Uterus (tissue), 4 donors: ENCODE measurements around the gene POLR2J2. TPM values are rescaled to one million over a fixed set of nuclear protein-coding genes. Genes with fewer than 3 reads are reported as not detected.
"Not testable (repeated sequence)": the region's sequence is repeated elsewhere in the genome, so short reads cannot be mapped to it uniquely, and the experiment has no call there.

Experiments
- DNase-seq, 2 donors: peaks; one replicate each; pipeline ENCODE4 v3.0.0-alpha.2; 2019 to 2020
- H3K27ac ChIP-seq, 2 donors: fragments of 200-600 bp; sonication (generic); 1 replicate in 1 of 2; 2 replicates in 1 of 2; pipeline ENCODE4 v1.5.1; 2016 to 2018
- H3K27me3 ChIP-seq, 2 donors: fragments of 200-600 bp; sonication (generic); one replicate each; pipeline ENCODE4 v1.5.1; 2018 to 2019; ENCODE audit warnings: control low read depth in 1 of 2
- H3K36me3 ChIP-seq, 2 donors: fragments of 200-600 bp; sonication (generic); one replicate each; pipeline ENCODE4 v1.5.1; 2019; ENCODE audit warnings: control low read depth in 1 of 2
- H3K4me1 ChIP-seq, 2 donors: fragments of 200-600 bp; sonication (generic); one replicate each; pipeline ENCODE4 v1.5.1; 2018 to 2019; ENCODE audit warnings: control low read depth in 1 of 2
- H3K4me3 ChIP-seq, 2 donors: fragments of 200-600 bp; sonication (generic); 1 replicate in 1 of 2; 2 replicates in 1 of 2; pipeline ENCODE4 v1.5.1; 2018 to 2019; ENCODE audit warnings: mild to moderate bottlenecking in 1 of 2
- H3K9me3 ChIP-seq, 2 donors: fragments of 200-600 bp; sonication (generic); one replicate each; pipeline ENCODE4 v1.5.1; 2019; ENCODE audit warnings: control low read depth in 1 of 2
- intact Hi-C: fragments of 100-400 bp; cut with DNase I; formaldehyde crosslinking; loops from one replicate; pipeline ENCODE4 v1.15.1; 2023; ENCODE audit warnings: low total_unique reads
- total RNA-seq, 4 donors: library from RNA; depleted of rRNA in 3 of 4; stranded (reverse); fragments of >200 nt in 3 of 4; gene quantifications; one replicate each; pipeline versions ENCODE4 v1.1.0 to v1.2.4, GENCODE V29; 2014 to 2023
- donor health status: DM: yes; HTN: yes; CAD: no.

The POLR2J2 gene
- total RNA-seq, 4 donors from 2014 or later, result 1.0 to 33.5 (median 7.5) TPM

GRCh38 chr7:102690602-102691001 is 19.1 kb upstream of the POLR2J2 start:
- H3K27ac ChIP-seq, H3K36me3 ChIP-seq, intact Hi-C loops, H3K9me3 ChIP-seq, H3K4me3 ChIP-seq, H3K27me3 ChIP-seq, DNase-seq, H3K4me1 ChIP-seq: not testable (repeated sequence)

GRCh38 chr7:102689436-102690282 is 18.2 kb upstream of the POLR2J2 start:
- H3K27me3 ChIP-seq, H3K4me1 ChIP-seq, H3K9me3 ChIP-seq, H3K27ac ChIP-seq, H3K36me3 ChIP-seq, DNase-seq, intact Hi-C loops, H3K4me3 ChIP-seq: not testable (repeated sequence)

GRCh38 chr7:102688299-102689036 is 17.0 kb upstream of the POLR2J2 start:
- H3K36me3 ChIP-seq, H3K9me3 ChIP-seq, H3K27me3 ChIP-seq, H3K4me1 ChIP-seq, intact Hi-C loops, H3K27ac ChIP-seq, DNase-seq, H3K4me3 ChIP-seq: not testable (repeated sequence)

GRCh38 chr7:102682560-102682959 is 11.1 kb upstream of the POLR2J2 start:
- H3K9me3 ChIP-seq, H3K36me3 ChIP-seq, H3K4me1 ChIP-seq: not testable (repeated sequence)

GRCh38 chr7:102680780-102681179 is 9.3 kb upstream of the POLR2J2 start:
- DNase-seq, H3K36me3 ChIP-seq, H3K27ac ChIP-seq, H3K4me1 ChIP-seq, H3K9me3 ChIP-seq, H3K27me3 ChIP-seq, H3K4me3 ChIP-seq, intact Hi-C loops: not testable (repeated sequence)

More at GRCh38 chr7:102682560-102682959, 11.1 kb upstream of the POLR2J2 start:
- H3K27ac ChIP-seq, DNase-seq, H3K27me3 ChIP-seq, H3K4me3 ChIP-seq, intact Hi-C loops: not testable (repeated sequence)

- H3K36me3 ChIP-seq, H3K4me3 ChIP-seq, H3K4me1 ChIP-seq, intact Hi-C loops, H3K27ac ChIP-seq, DNase-seq, H3K27me3 ChIP-seq, H3K9me3 ChIP-seq: not testable (repeated sequence)
Observed at GRCh38 chr7:102675545-102675944, 4.1 kb upstream of the POLR2J2 start.

- intact Hi-C loops, H3K4me3 ChIP-seq, H3K27ac ChIP-seq, H3K9me3 ChIP-seq, DNase-seq, H3K27me3 ChIP-seq, H3K4me1 ChIP-seq, H3K36me3 ChIP-seq: not testable (repeated sequence)
Observed at GRCh38 chr7:102673447-102674067, 2.1 kb upstream of the POLR2J2 start.

- H3K27me3 ChIP-seq, intact Hi-C loops, H3K4me1 ChIP-seq, H3K9me3 ChIP-seq, H3K27ac ChIP-seq, DNase-seq, H3K36me3 ChIP-seq: not testable (repeated sequence)
- H3K4me3 ChIP-seq, result peak overlapping the region in 1 of 2 donors; percentile 36
Observed at GRCh38 chr7:102671956-102672307, 469 bp upstream of the POLR2J2 start.

- intact Hi-C loops, H3K4me3 ChIP-seq, H3K4me1 ChIP-seq, H3K36me3 ChIP-seq, H3K27me3 ChIP-seq, DNase-seq, H3K9me3 ChIP-seq, H3K27ac ChIP-seq: not testable (repeated sequence)
Observed at GRCh38 chr7:102667523-102667922, 3.9 kb downstream of the POLR2J2 start.

GRCh38 chr7:102666850-102667249 is 4.6 kb downstream of the POLR2J2 start:
- intact Hi-C loops, H3K4me3 ChIP-seq, H3K4me1 ChIP-seq, H3K36me3 ChIP-seq, H3K27ac ChIP-seq, H3K9me3 ChIP-seq, H3K27me3 ChIP-seq, DNase-seq: not testable (repeated sequence)

- DNase-seq, H3K27me3 ChIP-seq, H3K36me3 ChIP-seq, H3K4me3 ChIP-seq, H3K9me3 ChIP-seq, H3K27ac ChIP-seq, intact Hi-C loops, H3K4me1 ChIP-seq: not testable (repeated sequence)
Observed at GRCh38 chr7:102664765-102665164, 6.7 kb downstream of the POLR2J2 start.

- DNase-seq, intact Hi-C loops, H3K27ac ChIP-seq, H3K9me3 ChIP-seq, H3K4me3 ChIP-seq, H3K36me3 ChIP-seq, H3K27me3 ChIP-seq, H3K4me1 ChIP-seq: not testable (repeated sequence)
Observed at GRCh38 chr7:102649924-102650323, 21.5 kb downstream of the POLR2J2 start, which contains the start of gene SPDYE2B. Gene SPDYE2B, plus strand, starts transcription at chr7:102650319. Its CDS starts 2,030 bp downstream, at chr7:102652349.

- H3K4me1 ChIP-seq, H3K27me3 ChIP-seq, H3K4me3 ChIP-seq, DNase-seq, H3K36me3 ChIP-seq, intact Hi-C loops, H3K27ac ChIP-seq, H3K9me3 ChIP-seq: not testable (repeated sequence)
Observed at GRCh38 chr7:102647813-102648212, 23.6 kb downstream of the POLR2J2 start.
